GM06990 (cell line): Measurements from ENCODE around the gene SORCS1.

Experiments
- DNase-seq: peaks from one replicate; pipeline ENCODE4 v3.0.0-alpha.2; 2011; ENCODE audit not compliant: insufficient read length; ENCODE audit errors: extremely low read depth
- H3K27me3 ChIP-seq: replicated peaks from 2 replicates; pipeline ENCODE4 v1.6.0; 2011; ENCODE audit warnings: low read length; ENCODE audit not compliant: control insufficient read depth, insufficient read depth
- H3K36me3 ChIP-seq: 2 replicates; pipeline ENCODE4 v1.5.1; 2011; ENCODE audit warnings: low read length; ENCODE audit not compliant: control insufficient read depth, insufficient read depth
- H3K4me3 ChIP-seq: replicated peaks from 2 replicates; pipeline ENCODE4 v1.5.1; 2011; ENCODE audit warnings: low read depth, mild to moderate bottlenecking, control low read depth, low read length
- TF ChIP-seq, protein P1 (sequence below): IDR thresholded peaks from 2 replicates; pipeline ENCODE4 v1.5.1; 2011; ENCODE audit warnings: low read length, control low read depth, mild to moderate bottlenecking, inconsistent platforms; ENCODE audit not compliant: insufficient read depth, poor library complexity, severe bottlenecking

Gene SORCS1

DNA sequence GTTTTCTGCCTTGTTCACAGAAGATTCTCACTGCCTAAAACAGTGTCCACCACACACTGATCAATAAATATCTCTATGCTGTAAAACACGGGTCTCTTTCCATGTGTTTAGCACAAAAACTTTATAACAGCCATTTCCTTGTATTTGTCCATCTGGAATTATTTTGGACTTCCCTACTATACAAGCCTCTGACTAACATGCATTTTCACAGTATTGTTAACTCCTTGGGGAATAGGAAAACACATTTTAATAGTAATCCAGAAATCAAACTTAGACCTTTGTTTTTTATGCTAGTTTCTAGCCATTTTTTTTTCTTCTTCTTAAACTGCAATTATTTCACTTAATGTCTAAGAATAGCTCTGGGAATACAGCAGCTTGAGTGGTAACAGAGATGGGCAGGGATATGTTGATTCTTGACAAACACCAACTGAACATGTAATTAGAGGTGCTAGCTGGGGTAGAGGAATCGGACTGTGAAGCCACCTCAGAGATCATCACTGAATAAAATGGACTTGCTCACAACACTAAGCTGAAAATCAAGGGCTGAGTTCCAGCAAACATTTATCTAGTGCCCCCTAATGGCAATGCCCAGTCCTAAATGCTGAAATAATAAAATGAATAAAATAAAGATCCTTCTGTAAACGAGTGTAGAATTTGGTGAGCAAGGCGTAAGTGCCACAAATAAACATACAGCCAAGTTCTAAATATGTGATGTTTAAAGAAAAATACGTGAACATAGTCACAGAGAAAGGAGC, 593.1 kb downstream of the SORCS1 start:
- TF ChIP-seq, protein P1, sequence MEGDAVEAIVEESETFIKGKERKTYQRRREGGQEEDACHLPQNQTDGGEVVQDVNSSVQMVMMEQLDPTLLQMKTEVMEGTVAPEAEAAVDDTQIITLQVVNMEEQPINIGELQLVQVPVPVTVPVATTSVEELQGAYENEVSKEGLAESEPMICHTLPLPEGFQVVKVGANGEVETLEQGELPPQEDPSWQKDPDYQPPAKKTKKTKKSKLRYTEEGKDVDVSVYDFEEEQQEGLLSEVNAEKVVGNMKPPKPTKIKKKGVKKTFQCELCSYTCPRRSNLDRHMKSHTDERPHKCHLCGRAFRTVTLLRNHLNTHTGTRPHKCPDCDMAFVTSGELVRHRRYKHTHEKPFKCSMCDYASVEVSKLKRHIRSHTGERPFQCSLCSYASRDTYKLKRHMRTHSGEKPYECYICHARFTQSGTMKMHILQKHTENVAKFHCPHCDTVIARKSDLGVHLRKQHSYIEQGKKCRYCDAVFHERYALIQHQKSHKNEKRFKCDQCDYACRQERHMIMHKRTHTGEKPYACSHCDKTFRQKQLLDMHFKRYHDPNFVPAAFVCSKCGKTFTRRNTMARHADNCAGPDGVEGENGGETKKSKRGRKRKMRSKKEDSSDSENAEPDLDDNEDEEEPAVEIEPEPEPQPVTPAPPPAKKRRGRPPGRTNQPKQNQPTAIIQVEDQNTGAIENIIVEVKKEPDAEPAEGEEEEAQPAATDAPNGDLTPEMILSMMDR, result peak; percentile 30
- H3K36me3 ChIP-seq, result no peaks in the 10 kb centered on the region
- H3K27me3 ChIP-seq, result no peaks in the 10 kb centered on the region
- H3K4me3 ChIP-seq, result no peak overlapping the region
- no peak for DNase-seq

DNA sequence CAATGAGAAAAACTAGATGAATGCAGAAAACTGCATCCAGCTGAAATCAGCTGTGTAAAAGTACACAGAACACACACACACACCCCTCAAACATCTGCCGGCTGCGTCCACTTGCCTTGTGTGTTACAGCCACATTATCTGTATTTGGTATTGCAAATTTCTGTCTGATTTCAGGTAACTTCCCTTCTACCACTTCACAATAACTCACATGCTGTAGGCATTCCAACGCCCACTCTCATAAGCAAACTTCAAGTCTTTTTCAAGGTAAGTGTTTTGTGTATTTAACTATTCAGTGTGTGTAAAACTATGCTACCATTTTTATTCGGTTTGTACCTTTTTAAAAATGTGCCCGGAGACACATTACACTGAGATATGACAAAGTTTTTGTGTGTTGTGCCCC, 594.2 kb downstream of the SORCS1 start:
- H3K27me3 ChIP-seq, result no peaks in the 10 kb centered on the region
- no peak overlapping the region for H3K4me3 ChIP-seq
- TF ChIP-seq, protein P1, result no peak
- no peaks in the 10 kb centered on the region for H3K36me3 ChIP-seq
- DNase-seq, result no peak

DNA sequence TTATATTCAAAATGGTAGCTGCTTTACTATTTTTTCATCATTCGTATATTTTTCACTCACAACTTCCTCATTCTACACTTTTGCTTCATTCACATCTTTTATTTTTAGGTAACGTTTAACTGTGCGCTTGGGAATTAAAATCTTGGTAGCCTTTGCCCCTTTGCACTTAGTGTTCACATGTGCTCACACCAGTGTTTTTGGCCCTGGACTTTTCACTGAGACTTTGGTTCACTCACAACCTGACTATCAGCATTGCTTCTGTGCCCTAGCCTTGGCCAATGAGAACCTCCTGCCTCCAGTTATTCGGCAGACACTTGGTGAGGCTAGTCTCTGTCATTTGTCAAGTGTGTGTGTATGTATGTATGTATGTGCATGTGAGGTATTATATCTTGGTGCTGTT, 596.9 kb downstream of the SORCS1 start:
- Histone ChIP-seq H3K27me3 (no peaks in the 10 kb centered on the region), H3K36me3 (no peaks in the 10 kb centered on the region), H3K4me3 (no peak overlapping the region)
- DNase-seq, result no peak
- TF ChIP-seq, protein P1, result no peak

DNA sequence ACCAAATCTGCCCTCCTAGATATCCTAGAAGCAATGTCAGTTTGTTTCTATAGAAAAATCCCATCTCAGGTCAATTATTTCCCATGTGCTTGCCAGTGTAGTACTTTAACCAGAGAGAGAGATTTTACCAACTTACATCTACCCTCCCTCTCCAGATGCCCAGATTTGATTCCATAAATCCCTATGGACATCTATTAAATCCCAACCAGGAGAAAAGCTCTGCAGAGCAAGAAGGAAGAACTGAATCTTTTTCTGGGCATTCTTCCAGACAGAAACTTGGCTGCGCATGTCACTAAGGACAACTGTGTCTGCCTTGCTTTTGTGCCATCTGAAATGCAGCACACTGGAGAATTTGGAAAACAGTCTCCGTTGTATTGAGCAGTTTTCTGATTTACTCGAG, 597.6 kb downstream of the SORCS1 start:
- Histone ChIP-seq H3K36me3 (no peaks in the 10 kb centered on the region), H3K4me3 (no peak overlapping the region), H3K27me3 (no peaks in the 10 kb centered on the region)
- DNase-seq, result no peak
- TF ChIP-seq, protein P1, result no peak

DNA sequence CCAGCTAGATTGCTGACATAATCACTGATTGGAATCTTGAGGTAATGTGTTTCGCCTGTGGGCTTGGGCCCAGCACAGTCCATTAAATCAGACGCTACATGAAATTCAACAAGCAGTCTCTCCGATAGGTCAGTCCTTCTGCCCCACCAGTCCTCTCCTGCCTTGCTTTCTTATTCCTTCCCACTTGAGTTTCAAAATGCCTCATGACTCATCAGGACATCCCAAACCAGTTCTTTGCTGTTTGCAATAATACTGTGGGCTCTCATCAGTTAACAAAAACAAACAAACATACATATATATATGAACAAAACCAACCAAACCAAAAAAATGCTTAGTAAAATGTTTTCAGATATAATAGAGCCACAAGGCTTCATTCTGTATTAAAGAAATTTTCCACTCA, 599.0 kb downstream of the SORCS1 start:
- TF ChIP-seq, protein P1, result no peak
- H3K4me3 ChIP-seq, result no peak overlapping the region
- H3K27me3 ChIP-seq, result no peaks in the 10 kb centered on the region
- H3K36me3 ChIP-seq, result no peaks in the 10 kb centered on the region
- no peak for DNase-seq

DNA sequence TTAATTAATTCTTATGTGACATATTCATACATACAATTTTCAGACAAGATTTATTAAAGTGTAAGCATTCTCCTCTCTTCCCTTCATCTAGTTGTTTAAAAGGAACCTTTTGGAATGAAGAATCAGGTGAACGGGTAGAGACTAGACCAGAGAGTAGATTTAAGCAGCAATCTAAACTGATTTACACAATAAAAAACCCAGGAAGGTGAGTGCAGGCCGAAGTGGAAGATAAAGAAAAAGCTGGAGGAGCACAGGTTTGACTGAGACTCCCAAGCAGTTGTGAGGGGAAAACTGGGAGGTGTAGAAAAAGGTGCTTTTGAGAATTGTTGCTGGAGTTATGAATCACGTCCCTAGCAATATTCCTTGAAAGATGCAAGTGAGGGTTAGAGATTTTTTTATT, 601.1 kb downstream of the SORCS1 start:
- Histone ChIP-seq H3K36me3 (no peaks in the 10 kb centered on the region), H3K27me3 (no peaks in the 10 kb centered on the region), H3K4me3 (no peak overlapping the region)
- TF ChIP-seq, protein P1, result no peak
- DNase-seq, result no peak
